Measurements from ENCODE around the gene TRMT10A.
"Not testable (repeated sequence)": the region's sequence is repeated elsewhere in the genome, so short reads cannot be mapped to it uniquely, and the experiment has no call there.

TRMT10A gene

GRCh38 chr4:99552872-99553271 lies 11.0 kb downstream of the TRMT10A start:
- DNase-seq (ENCODE audit: low spot score): no peak

- DNase-seq (ENCODE audit: low spot score): no peak
Measured at GRCh38 chr4:99540277-99540939, 23.4 kb downstream of the TRMT10A start.

DNA sequence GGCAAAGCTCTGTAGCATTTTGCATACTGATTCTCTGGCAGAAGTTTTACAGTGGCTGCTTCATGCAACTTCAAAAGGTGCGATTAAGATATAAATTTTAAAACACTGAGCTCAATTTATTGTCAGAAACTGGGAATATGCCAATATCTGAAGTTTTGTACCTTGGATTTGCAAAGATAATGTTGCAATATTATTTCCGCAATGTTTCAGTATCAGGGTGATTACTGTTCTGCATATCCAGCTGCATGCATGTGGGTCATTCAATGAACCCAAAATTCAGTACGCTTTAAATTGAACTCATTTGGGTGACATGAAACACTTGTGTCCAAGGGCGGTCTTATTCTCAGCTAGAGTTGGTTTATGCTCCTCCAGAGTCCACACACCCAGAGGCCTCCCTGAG lies 26.2 kb downstream of the TRMT10A start:
- DNase-seq (ENCODE audit: low spot score): no peak

DNA sequence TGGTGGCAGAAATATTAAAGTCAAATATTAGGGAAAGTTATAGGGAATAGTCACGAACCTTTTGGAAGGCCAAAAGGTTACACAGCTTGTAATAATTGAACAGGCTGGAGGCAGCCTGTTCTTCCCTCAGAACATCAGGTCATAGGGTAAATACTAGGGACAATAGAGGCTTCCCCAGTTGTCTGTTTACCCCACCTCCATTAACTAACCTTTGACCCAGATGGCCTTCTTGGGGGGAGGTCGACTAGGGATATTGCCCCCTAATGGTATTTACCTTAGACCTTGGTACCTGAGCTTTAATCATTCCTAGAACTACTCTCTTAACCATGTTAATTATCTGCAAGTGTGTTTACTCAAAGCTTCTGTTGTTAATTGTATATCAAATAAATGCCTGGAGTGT lies 27.0 kb downstream of the TRMT10A start:
- DNase-seq (ENCODE audit: low spot score): no peak

DNA sequence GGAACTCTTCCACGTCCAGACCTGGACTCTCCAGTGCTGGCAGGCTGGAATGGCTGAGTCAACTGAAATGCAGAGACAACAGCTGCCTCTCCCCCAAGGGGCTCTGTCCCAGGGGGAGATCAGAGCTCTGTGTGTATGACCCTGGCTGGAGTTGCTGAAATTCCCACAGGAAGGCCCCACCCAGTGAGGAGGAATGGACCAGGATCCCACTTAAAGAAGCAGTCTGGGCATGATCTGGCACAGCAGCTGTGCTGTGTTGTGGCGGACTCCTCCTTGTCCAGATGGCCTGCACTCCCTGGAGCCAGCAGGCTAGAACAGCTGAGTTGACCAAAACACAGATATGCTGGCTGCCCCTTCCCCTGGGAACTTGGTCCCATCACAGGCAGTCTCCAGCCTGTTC lies 27.6 kb downstream of the TRMT10A start:
- DNase-seq (ENCODE audit: low spot score): no peak

DNA sequence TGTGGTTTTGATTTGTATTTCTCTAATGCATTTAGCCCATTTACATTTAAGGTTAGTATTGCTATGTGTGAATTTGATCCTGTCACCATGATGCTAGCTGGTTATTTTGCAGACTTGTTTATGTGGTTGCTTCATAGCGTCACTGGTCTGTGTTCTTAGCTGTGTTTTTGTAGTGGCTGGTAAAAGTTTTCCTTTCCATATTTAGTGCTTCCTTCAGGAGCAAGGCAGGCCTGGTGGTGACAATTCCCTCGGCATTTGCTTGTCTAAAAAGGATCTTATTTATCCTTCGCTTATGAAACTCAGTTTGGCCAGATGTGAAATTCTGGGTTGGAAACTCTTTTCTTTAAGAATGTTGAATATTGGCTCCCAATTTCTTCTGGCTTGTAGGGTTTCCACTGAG lies 29.1 kb downstream of the TRMT10A start:
- DNase-seq (ENCODE audit: low spot score): not testable (repeated sequence)

DNA sequence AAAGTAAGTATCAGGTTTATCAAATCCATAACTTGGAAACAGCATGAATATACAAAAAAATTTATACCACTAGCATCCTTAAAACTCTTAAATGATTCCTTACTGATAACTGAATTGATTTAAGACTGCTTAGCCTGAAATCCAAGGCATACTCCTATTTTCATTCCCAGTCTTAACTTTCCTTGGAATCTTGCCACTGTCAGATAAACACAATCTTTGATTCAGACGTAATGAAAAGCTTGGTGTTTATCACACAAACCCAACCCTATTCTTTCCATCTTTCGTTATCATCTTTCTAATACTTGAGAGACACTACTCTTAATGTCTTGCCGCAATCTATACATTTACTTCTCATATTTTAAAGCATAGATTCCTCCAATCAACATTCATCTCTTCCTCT lies 33.9 kb downstream of the TRMT10A start:
- DNase-seq (ENCODE audit: low spot score): no peak

GRCh38 chr4:99529228-99529627 lies 34.6 kb downstream of the TRMT10A start:
- DNase-seq (ENCODE audit: low spot score): no peak

DNA sequence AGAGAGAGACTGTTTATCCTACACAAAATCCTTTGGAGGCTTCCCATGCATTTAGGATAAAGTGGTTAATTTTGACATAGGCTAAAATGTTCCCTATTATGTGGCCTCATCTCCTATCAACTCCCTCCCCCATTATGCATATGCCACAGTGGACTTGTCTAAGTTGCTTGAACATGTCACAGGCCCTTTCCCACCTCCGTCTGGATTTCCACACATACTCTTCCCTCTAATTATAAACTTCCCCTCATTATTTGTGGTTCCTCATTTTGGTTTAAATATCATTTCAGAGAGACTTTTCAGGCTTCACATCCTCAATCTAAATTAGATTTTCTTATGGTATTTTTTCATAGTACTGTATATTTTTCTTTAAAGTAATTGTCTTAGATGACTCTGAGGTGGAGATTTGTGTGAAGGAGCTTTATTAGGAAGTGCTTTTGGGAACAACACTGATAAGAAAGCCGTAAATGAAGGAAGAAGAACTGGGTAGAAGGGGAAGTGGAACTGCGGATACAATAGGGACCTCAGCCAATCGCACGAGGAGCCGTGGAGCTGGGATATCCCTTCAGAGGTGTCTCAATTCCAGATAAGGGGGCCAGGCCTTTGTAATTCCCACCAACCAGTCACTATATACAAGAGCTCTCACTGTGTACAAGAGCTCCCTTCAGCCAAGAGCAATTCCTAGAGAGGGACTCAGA lies 45.1 kb downstream of the TRMT10A start:
- DNase-seq (ENCODE audit: low spot score): no peak

DNA sequence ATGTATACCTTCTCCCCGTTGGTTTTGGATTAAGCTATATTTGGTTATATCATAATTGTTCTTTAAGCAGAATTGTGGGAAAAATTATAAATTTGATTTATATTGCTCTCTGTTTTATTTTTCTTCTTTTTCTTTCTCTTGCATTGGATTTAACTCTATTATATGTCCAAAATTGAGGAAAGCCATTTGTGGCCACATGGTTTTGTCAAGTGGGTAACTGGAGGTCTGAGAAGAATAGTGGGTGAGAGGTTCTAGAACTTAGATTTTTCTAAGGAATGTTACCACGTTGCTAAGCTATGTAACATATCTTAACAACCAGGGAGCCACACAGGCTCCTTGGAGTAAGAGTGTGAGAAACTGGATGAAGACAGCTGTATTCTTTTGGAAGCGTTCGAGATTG lies 53.1 kb downstream of the TRMT10A start, which contains the start of gene C4orf17:
C4orf17 (plus strand) TSS at position 301 of the 400 bp plus-strand sequence. CDS start 2,061 bp downstream, outside the sequence.
- DNase-seq (ENCODE audit: low spot score): no peak

GRCh38 chr4:99507762-99508161 lies 56.1 kb downstream of the TRMT10A start:
- DNase-seq (ENCODE audit: low spot score): no peak

- no peak for DNase-seq (ENCODE audit: low spot score)
Measured at GRCh38 chr4:99507349-99507748, 56.5 kb downstream of the TRMT10A start.

GRCh38 chr4:99506781-99507180 lies 57.1 kb downstream of the TRMT10A start:
- no peak for DNase-seq (ENCODE audit: low spot score)

GRCh38 chr4:99504804-99505502 lies 58.9 kb downstream of the TRMT10A start:
- no peak for DNase-seq (ENCODE audit: low spot score)

Data from LoVo (cell line).